Esophagus squamous epithelium (tissue), 5 donors: Measurements from ENCODE around the gene RTP5. TPM values are rescaled to one million over a fixed set of nuclear protein-coding genes. Genes with fewer than 3 reads are reported as not detected.
"Not testable (repeated sequence)": the region's sequence is repeated elsewhere in the genome, so short reads cannot be mapped to it uniquely, and the experiment has no call there.

Experiments used
- DNase-seq: peaks from one replicate; lab custom pipeline; 2025; lab: John Stamatoyannopoulos, UW
- H3K27ac ChIP-seq, 4 donors: fragments of 200-600 bp; sonication (generic); one replicate each; pipeline ENCODE4 v1.5.1; 2016 to 2019; ENCODE audit warnings: mild to moderate bottlenecking in 1 of 4
- H3K27me3 ChIP-seq, 4 donors: fragments of 200-600 bp; sonication (generic); 1 replicate in 3 of 4; 2 replicates in 1 of 4; pipeline versions ENCODE4 v1.5.1 to v1.6.0; 2017 to 2021; ENCODE audit warnings: antibody characterized with exemption in 1 of 4
- H3K36me3 ChIP-seq, 3 donors: fragments of 200-600 bp; sonication (generic); one replicate each; pipeline ENCODE4 v1.5.1; 2016 to 2019
- H3K4me1 ChIP-seq, 3 donors: fragments of 200-600 bp; sonication (generic); one replicate each; pipeline ENCODE4 v1.5.1; 2017 to 2019
- H3K4me3 ChIP-seq, 4 donors: fragments of 200-600 bp; sonication (generic); 1 replicate in 3 of 4; 2 replicates in 1 of 4; pipeline ENCODE4 v1.5.1; 2016 to 2019; ENCODE audit warnings: mild to moderate bottlenecking in 2 of 4, moderate library complexity in 1 of 4
- H3K9me3 ChIP-seq, 3 donors: fragments of 200-600 bp; sonication (generic); one replicate each; pipeline ENCODE4 v1.5.1; 2016 to 2019
- POLR2A ChIP-seq, 4 donors: fragments of 450-650 bp; IDR thresholded peaks; one replicate each; pipeline ENCODE4 v1.6.1; 2017; ENCODE audit warnings: antibody characterized with exemption in 4 of 4, mild to moderate bottlenecking in 4 of 4, moderate library complexity in 3 of 4
- WGBS, 2 donors: methylation state at CpG; one replicate each; pipeline ENCODE4 v1.1.5; 2018; 5-methylcytosine and 5-hydroxymethylcytosine counted together
- intact Hi-C: fragments of 100-400 bp; cut with DNase I; formaldehyde crosslinking; loops from one replicate; pipeline ENCODE4 v1.15.0; 2022
- total RNA-seq, 4 donors: library from RNA; depleted of rRNA; stranded (reverse); fragments of >200 nt; gene quantifications; one replicate each; pipeline ENCODE4 v1.1.0, GENCODE V29; 2016
- TF ChIP-seq, protein P1 (sequence below), 6 experiments: fragments of 450-650 bp in 4 of 6; fragments of 200-600 bp in 2 of 6; sonication (generic) in 2 of 6; IDR thresholded peaks; one replicate each; pipeline ENCODE4 v1.5.1; 2016 to 2019; ENCODE audit warnings: antibody characterized with exemption in 6 of 6, mild to moderate bottlenecking in 4 of 6, moderate library complexity in 4 of 6
- donor health status: DM: yes; HTN: yes; CAD: no.

The RTP5 gene
- total RNA-seq, 4 donors from 2014 or later: 0.12 to 0.19 TPM; not detected in 2

DNA sequence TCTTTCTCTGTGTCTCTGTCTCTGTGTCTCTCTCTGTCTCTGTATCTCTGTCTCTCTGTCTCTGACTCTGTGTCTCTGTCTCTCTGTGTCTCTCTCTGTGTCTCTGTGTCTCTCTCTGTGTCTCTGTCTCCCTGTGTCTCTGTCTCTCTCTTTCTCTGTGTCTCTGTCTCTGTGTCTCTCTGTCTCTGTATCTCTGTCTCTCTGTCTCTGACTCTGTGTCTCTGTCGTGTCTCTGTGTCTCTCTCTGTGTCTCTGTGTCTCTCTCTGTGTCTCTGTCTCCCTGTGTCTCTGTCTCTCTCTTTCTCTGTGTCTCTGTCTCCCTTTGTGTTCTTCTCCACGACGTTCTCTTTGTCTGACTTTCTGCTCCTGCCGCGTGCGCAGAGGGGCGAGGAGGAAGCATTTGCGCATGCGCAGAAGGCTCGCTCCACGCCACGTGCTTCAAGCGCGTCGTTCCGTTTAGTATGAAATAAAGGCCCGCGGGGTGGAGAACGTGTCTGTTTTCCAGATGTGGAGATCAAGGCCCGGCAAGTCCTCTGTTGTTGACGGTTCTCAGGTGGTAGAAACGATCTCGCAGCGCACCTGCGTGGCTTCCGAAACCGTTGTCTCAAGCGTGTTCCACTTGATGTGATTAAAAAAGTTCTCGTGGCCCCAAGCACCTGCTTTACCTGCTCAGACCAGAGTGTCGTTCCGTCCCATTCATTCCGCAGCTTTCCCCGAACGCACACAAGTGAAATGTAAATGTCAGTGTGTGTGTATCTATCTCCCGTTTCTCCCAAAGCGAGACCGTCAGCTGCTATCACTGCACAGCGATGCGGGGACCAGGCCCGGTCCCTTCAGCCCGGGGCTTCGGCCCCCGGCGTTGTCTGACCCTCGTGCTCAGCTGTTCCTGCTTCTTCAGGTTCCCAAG is 45.7 kb upstream of the RTP5 start:
- Histone ChIP-seq H3K9me3 (peaks cover 0 to 16% (median 6%) of the 10 kb centered on the region in 3 donors), H3K27me3 (peaks cover 0 to 34% (median 0%) of the 10 kb centered on the region in 4 donors)
- H3K4me1 ChIP-seq, intact Hi-C loops, H3K4me3 ChIP-seq, H3K36me3 ChIP-seq, H3K27ac ChIP-seq, DNase-seq: not testable (repeated sequence)
- 88% methylated on average over 31 to 42 of the region's 45 CpGs for WGBS, 2 donors

DNA sequence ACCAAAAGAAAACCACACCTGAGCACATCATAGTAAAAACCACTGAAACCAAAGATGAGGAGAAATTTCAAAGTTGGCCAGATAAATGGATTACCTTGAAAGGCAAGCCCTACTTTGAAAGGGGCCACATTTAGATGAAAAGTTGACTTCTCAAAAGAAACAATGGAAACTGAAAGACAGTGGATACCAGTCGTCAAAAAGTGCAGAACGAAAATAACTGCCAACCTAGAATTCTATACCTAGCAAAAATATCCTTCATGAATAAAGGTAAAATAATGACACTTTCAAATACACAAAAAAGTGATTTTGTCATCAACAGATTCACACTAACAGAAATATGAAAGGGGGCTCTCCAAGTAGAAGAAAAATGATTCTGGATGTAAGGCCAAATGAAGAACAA is 42.1 kb upstream of the RTP5 start:
- H3K9me3 ChIP-seq: peaks cover 0 to 16% (median 6%) of the 10 kb centered on the region in 3 donors
- H3K4me1 ChIP-seq: no peaks in the 10 kb centered on the region
- DNase-seq: no peak
- no peak overlapping the region for H3K4me3 ChIP-seq
- H3K27me3 ChIP-seq: peaks cover 0 to 15% (median 0%) of the 10 kb centered on the region in 4 donors
- no peak overlapping the region for H3K27ac ChIP-seq
- 56 to 69% methylated on average over 2 of the region's 2 CpGs for WGBS, 2 donors
- intact Hi-C loops: no loop called here
- H3K36me3 ChIP-seq: no peaks in the 10 kb centered on the region
- TF ChIP-seq POLR2A (IDR thresholded peaks at IDR 0.05): no peak
- TF ChIP-seq, protein P1, sequence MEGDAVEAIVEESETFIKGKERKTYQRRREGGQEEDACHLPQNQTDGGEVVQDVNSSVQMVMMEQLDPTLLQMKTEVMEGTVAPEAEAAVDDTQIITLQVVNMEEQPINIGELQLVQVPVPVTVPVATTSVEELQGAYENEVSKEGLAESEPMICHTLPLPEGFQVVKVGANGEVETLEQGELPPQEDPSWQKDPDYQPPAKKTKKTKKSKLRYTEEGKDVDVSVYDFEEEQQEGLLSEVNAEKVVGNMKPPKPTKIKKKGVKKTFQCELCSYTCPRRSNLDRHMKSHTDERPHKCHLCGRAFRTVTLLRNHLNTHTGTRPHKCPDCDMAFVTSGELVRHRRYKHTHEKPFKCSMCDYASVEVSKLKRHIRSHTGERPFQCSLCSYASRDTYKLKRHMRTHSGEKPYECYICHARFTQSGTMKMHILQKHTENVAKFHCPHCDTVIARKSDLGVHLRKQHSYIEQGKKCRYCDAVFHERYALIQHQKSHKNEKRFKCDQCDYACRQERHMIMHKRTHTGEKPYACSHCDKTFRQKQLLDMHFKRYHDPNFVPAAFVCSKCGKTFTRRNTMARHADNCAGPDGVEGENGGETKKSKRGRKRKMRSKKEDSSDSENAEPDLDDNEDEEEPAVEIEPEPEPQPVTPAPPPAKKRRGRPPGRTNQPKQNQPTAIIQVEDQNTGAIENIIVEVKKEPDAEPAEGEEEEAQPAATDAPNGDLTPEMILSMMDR (IDR thresholded peaks at IDR 0.05): no peak

DNA sequence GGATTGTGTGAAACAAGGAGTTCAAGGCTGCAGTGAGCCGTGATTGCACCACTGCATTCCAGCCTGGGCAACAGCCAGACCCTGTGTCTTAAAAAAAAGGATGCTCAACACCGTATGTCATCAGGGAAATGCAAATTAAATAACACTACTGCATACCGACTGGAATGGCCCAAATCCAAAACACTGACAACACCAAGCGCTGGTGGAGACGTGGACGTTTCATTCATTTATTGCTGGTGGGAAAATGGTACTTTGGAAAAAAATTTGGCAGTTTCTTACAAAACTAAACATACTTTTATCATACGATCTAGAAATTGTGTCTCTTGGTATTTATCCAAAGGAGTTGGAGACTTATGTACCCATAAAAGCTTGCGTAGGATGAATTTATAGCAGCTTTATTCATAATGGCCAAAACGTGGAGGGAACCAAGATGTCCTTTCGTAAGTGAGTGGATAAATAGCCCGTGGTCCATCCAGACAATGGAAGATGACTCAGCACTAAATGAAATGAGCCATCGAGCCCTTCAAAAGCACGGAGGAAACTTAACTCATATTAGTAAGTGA is 36.3 kb upstream of the RTP5 start:
- Histone ChIP-seq H3K4me1 (no peaks in the 10 kb centered on the region), H3K27me3 (peaks cover 0 to 34% (median 0%) of the 10 kb centered on the region in 4 donors), H3K36me3 (no peaks in the 10 kb centered on the region), H3K9me3 (no peaks in the 10 kb centered on the region), H3K27ac (no peak overlapping the region), H3K4me3 (no peak overlapping the region)
- no peak for DNase-seq
- 34 to 49% methylated on average over 13 of the region's 13 CpGs for WGBS, 2 donors
- TF ChIP-seq POLR2A (IDR thresholded peaks at IDR 0.05): no peak
- TF ChIP-seq, protein P1 (IDR thresholded peaks at IDR 0.05): no peak
- intact Hi-C loops: no loop called here

DNA sequence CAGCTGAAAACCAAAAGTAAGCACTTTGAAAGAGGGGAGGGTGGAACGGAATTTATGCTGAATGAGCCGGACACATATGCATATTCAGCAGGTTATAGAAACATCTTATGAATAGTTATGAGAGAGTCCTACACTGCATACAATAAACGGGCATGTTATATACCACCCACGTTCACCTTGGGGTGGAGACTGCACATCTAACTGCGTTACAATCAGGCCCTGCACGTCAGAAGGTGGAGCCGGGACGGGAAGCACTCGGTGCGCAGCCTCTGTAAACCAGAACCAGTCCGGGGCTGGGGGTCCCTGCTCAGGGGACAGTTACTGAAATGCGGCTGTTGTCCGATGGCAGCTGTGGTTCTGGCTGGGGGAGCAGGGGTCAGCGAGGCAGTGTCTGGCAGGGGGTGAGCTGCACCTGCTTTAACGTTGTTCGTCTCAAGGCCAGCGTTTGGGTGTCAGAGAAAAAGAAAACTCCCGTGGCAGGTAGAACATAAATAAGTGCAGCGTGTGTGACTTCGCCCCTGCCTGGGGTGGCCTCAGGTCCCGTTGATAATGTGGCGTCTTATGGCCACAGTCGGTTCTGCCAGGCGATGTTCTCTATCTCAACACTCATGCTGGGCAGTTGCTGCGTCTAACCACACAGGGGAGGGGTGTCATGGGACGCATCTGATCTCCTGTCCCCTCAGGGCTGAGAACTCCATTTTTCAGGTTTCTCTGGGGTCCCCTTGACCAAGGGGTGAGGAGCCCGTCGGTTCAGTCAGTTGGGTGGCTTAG is 35.6 kb upstream of the RTP5 start:
- H3K27me3 ChIP-seq: peaks cover 0 to 34% (median 0%) of the 10 kb centered on the region in 4 donors
- H3K4me1 ChIP-seq, DNase-seq, H3K27ac ChIP-seq, H3K9me3 ChIP-seq, intact Hi-C loops, H3K36me3 ChIP-seq, H3K4me3 ChIP-seq: not testable (repeated sequence)
- WGBS, 2 donors: 80 to 82% methylated on average over 17 to 19 of the region's 28 CpGs

DNA sequence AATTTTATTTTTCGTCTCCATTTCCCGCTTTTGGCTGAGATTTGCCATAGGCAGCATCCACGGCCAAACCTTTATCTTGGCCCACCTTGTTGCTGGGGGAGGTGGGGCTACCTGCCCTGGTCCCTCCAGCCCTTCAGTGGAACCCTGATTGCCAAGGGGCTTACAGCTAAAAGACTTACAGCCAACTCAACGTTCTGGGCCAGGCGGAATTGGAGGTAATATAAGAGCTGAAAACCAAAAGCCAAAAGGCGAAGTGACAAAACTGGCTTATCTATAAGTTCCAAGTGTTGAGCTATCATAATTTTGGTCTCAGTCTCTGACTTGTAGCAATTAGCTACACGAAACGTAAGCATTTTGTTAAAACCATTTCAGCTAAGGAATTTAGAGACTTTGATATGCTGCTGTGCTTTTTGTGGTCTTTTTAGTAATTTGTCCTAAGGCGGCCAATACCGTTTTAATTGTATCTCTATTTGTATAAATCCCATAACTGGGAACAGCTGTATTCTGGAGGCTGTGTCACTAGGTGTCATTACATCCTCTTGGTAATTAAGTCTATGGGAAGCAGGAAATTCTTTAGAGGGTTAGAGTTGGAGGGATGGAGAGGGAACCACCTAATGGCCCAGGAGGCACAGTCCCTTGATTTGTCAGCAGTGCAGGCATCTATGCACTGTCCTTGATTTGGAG is 34.9 kb upstream of the RTP5 start:
- Histone ChIP-seq H3K9me3 (no peaks in the 10 kb centered on the region), H3K27me3 (peaks cover 0 to 34% (median 0%) of the 10 kb centered on the region in 4 donors), H3K36me3 (no peaks in the 10 kb centered on the region), H3K4me1 (no peaks in the 10 kb centered on the region), H3K4me3 (no peak overlapping the region), H3K27ac (no peak overlapping the region)
- intact Hi-C loops: no loop called here
- WGBS, 2 donors: 86% methylated on average over 9 to 10 of the region's 10 CpGs
- no peak for DNase-seq
- no peak for TF ChIP-seq POLR2A (IDR thresholded peaks at IDR 0.05)
- TF ChIP-seq, protein P1 (IDR thresholded peaks at IDR 0.05): no peak
